H9 (cell line): Measurements from ENCODE around the gene MIPOL1. TPM values are rescaled to one million over a fixed set of nuclear protein-coding genes. Genes with fewer than 3 reads are reported as not detected.

Experiments
- DNase-seq: peaks from one replicate; pipeline ENCODE4 v3.0.0-alpha.2; 2017
- H2AFZ ChIP-seq: one replicate; pipeline ENCODE4 v1.6.1; 2013; ENCODE audit warnings: mild to moderate bottlenecking, low read length, control low read depth, moderate library complexity
- H2AK5ac ChIP-seq: 2 replicates; pipeline ENCODE4 v1.6.1; 2013; ENCODE audit warnings: low read length, control low read depth, mixed read lengths; ENCODE audit not compliant: insufficient read length
- H2BK120ac ChIP-seq: one replicate; pipeline ENCODE4 v1.6.1; 2013; ENCODE audit warnings: low read depth, mild to moderate bottlenecking, low read length, control low read depth, inconsistent platforms; ENCODE audit not compliant: poor library complexity, severe bottlenecking
- H2BK12ac ChIP-seq: 2 replicates; pipeline ENCODE4 v1.6.1; 2013; ENCODE audit warnings: low read length, control low read depth, mixed read lengths, low read depth; ENCODE audit not compliant: insufficient read length
- H2BK15ac ChIP-seq: 2 replicates; pipeline ENCODE4 v1.6.1; 2013; ENCODE audit warnings: low read depth, low read length, control low read depth
- H2BK20ac ChIP-seq: one replicate; pipeline ENCODE4 v1.6.1; 2013; ENCODE audit warnings: low read depth, mild to moderate bottlenecking, low read length, control low read depth, inconsistent platforms; ENCODE audit not compliant: poor library complexity, severe bottlenecking
- H2BK5ac ChIP-seq: 2 replicates; pipeline ENCODE4 v1.6.1; 2013; ENCODE audit warnings: low read length, control low read depth, mixed read lengths; ENCODE audit not compliant: insufficient read length
- H3K14ac ChIP-seq: 2 replicates; pipeline ENCODE4 v1.6.1; 2013; ENCODE audit warnings: low read length, control low read depth; ENCODE audit not compliant: insufficient read depth
- H3K18ac ChIP-seq: 2 replicates; pipeline ENCODE4 v1.6.1; 2013; ENCODE audit warnings: low read depth, mild to moderate bottlenecking, mixed read lengths, low read length, control low read depth; ENCODE audit not compliant: insufficient read length
- H3K23ac ChIP-seq: 2 replicates; pipeline ENCODE4 v1.6.1; 2013; ENCODE audit warnings: low read length, control low read depth, mixed read lengths, low read depth; ENCODE audit not compliant: insufficient read length
- H3K23me2 ChIP-seq: 2 replicates; pipeline ENCODE4 v1.6.1; 2013; ENCODE audit warnings: low read depth, mild to moderate bottlenecking, mixed read lengths, low read length, control low read depth; ENCODE audit not compliant: insufficient read length, poor library complexity, severe bottlenecking
- H3K27ac ChIP-seq: 2 replicates; pipeline ENCODE4 v1.5.1; 2013; ENCODE audit warnings: low read length, control low read depth, mixed read lengths, low read depth; ENCODE audit not compliant: insufficient read length
- H3K27me3 ChIP-seq: 2 replicates; pipeline ENCODE4 v1.6.1; 2013; ENCODE audit warnings: low read length, control low read depth, inconsistent platforms; ENCODE audit not compliant: insufficient read depth
- H3K4ac ChIP-seq: 2 replicates; pipeline ENCODE4 v1.6.1; 2013; ENCODE audit warnings: low read depth, mild to moderate bottlenecking, control low read depth, inconsistent platforms, low read length, moderate library complexity
- H3K4me1 ChIP-seq: 2 replicates; pipeline ENCODE4 v1.6.1; 2013; ENCODE audit warnings: low read length, control low read depth, inconsistent platforms; ENCODE audit not compliant: insufficient read depth
- H3K4me2 ChIP-seq: 2 replicates; pipeline ENCODE4 v1.6.1; 2013; ENCODE audit warnings: low read length, control low read depth, mixed read lengths; ENCODE audit not compliant: insufficient read length, insufficient read depth
- H3K56ac ChIP-seq: 2 replicates; pipeline ENCODE4 v1.6.1; 2013; ENCODE audit warnings: low read depth, mild to moderate bottlenecking, mixed read lengths, low read length, control low read depth; ENCODE audit not compliant: insufficient read length
- H3K79me1 ChIP-seq: 2 replicates; pipeline ENCODE4 v1.6.1; 2013; ENCODE audit warnings: low read depth, mild to moderate bottlenecking, moderate library complexity, low read length, control low read depth, inconsistent platforms; ENCODE audit not compliant: insufficient read depth, poor library complexity, severe bottlenecking
- H3K79me2 ChIP-seq: 2 replicates; pipeline ENCODE4 v1.6.1; 2013; ENCODE audit warnings: low read length, control low read depth, inconsistent platforms; ENCODE audit not compliant: insufficient read depth
- H3K9ac ChIP-seq: 2 replicates; pipeline ENCODE4 v1.6.1; 2013; ENCODE audit warnings: low read length, control low read depth, mixed read lengths; ENCODE audit not compliant: insufficient read length; ENCODE audit errors: extremely low read depth
- H3K9me3 ChIP-seq: one replicate; pipeline ENCODE4 v1.6.1; 2013; ENCODE audit warnings: low read depth, low read length, inconsistent platforms; ENCODE audit not compliant: control insufficient read depth
- H3T11ph ChIP-seq: one replicate; pipeline ENCODE4 v1.6.1; 2013; ENCODE audit warnings: mild to moderate bottlenecking, low read length, control low read depth, inconsistent platforms
- H4K20me1 ChIP-seq: one replicate; pipeline ENCODE4 v1.6.1; 2013; ENCODE audit not compliant: control insufficient read depth, insufficient read length, insufficient read depth
- H4K5ac ChIP-seq: 2 replicates; pipeline ENCODE4 v1.6.1; 2013; ENCODE audit warnings: low read depth, mild to moderate bottlenecking, mixed read lengths, low read length, control low read depth; ENCODE audit not compliant: insufficient read length
- H4K8ac ChIP-seq: replicated peaks from 2 replicates; pipeline ENCODE4 v1.6.1; 2013; ENCODE audit warnings: low read length, control low read depth, mixed read lengths, low read depth; ENCODE audit not compliant: insufficient read length
- H4K91ac ChIP-seq: 2 replicates; pipeline ENCODE4 v1.6.1; 2013; ENCODE audit warnings: low read depth, mild to moderate bottlenecking, moderate library complexity, mixed read lengths, low read length, control low read depth; ENCODE audit not compliant: insufficient read length
- H3K27ac Mint-ChIP-seq, 3 experiments: 2 replicates in 2 of 3; 3 replicates in 1 of 3; pipeline ENCODE4 v1.8.0; 2020 to 2021; ENCODE audit warnings: mixed read lengths in 3 of 3, mild to moderate bottlenecking in 1 of 3, moderate library complexity in 1 of 3
- H3K27me3 Mint-ChIP-seq: 2 replicates; pipeline ENCODE4 v1.8.0; 2021; ENCODE audit warnings: low read depth, mild to moderate bottlenecking, moderate library complexity, mixed read lengths
- H3K36me3 Mint-ChIP-seq, 3 experiments: 2 replicates in 2 of 3; 3 replicates in 1 of 3; pipeline ENCODE4 v1.8.0; 2020 to 2021; ENCODE audit warnings: low read depth in 3 of 3, mixed read lengths in 3 of 3; ENCODE audit not compliant: insufficient read depth in 1 of 3
- H3K4me1 Mint-ChIP-seq, 2 experiments: 2 replicates each; pipeline ENCODE4 v1.8.0; 2020; ENCODE audit warnings: mixed read lengths in 2 of 2
- H3K4me3 Mint-ChIP-seq, 2 experiments: 2 replicates in 1 of 2; 3 replicates in 1 of 2; pipeline ENCODE4 v1.8.0; 2020 to 2021; ENCODE audit warnings: mild to moderate bottlenecking in 2 of 2, mixed read lengths in 2 of 2, moderate library complexity in 1 of 2
- H3K9me3 Mint-ChIP-seq, 2 experiments: 2 replicates in 1 of 2; 3 replicates in 1 of 2; pipeline ENCODE4 v1.8.0; 2020; ENCODE audit warnings: mild to moderate bottlenecking in 2 of 2, mixed read lengths in 2 of 2, moderate library complexity in 1 of 2
- WGBS: extraction: QIAGEN DNeasy Blood & Tissue Kit; methylation state at CpG from one replicate; pipeline ENCODE4 v1.1.7; 2013; ENCODE audit warnings: missing lambda C conversion rate, low lambda C conversion rate, mixed read lengths; ENCODE audit not compliant: insufficient read length; ENCODE audit errors: extremely low coverage; 5-methylcytosine and 5-hydroxymethylcytosine counted together
- total RNA-seq: library from RNA; stranded (reverse); gene quantifications from 2 replicates; pipeline ENCODE4 v1.2.1, GENCODE V29; 2021
- TF ChIP-seq, protein P1 (sequence below): fragments of 200-600 bp; sonication (generic); conservative IDR thresholded peaks from 3 replicates; pipeline ENCODE4 v1.8.0; 2021; ENCODE audit warnings: antibody characterized with exemption, mild to moderate bottlenecking

The MIPOL1 gene
- total RNA-seq, 1 experiment from 2014 or later = 15.6 TPM

- Histone ChIP-seq H4K20me1 (no peaks in the 10 kb centered on the region), H3K14ac (no peak overlapping the region), H4K8ac (no peak overlapping the region), H4K5ac (no peak overlapping the region), H2BK5ac (no peak overlapping the region), H3K4me1 (no peaks in the 10 kb centered on the region), H2BK20ac (no peak overlapping the region), H3K9ac (no peak overlapping the region), H3K18ac (no peak overlapping the region), H3K27me3 (no peaks in the 10 kb centered on the region), H2BK120ac (no peak overlapping the region), H3K4ac (no peak overlapping the region), H3K27ac (no peak overlapping the region), H3K79me2 (no peaks in the 10 kb centered on the region), H3K56ac (no peak overlapping the region), H2AFZ (no peak overlapping the region), H3K79me1 (no peaks in the 10 kb centered on the region), H3K23me2 (no peaks in the 10 kb centered on the region), H3T11ph (no peak overlapping the region), H2BK12ac (no peak overlapping the region), H3K4me2 (no peak overlapping the region), H2BK15ac (no peak overlapping the region), H3K23ac (no peak overlapping the region), H4K91ac (no peak overlapping the region), H3K9me3 (no peaks in the 10 kb centered on the region), H2AK5ac (no peak overlapping the region)
- TF ChIP-seq, protein P1, sequence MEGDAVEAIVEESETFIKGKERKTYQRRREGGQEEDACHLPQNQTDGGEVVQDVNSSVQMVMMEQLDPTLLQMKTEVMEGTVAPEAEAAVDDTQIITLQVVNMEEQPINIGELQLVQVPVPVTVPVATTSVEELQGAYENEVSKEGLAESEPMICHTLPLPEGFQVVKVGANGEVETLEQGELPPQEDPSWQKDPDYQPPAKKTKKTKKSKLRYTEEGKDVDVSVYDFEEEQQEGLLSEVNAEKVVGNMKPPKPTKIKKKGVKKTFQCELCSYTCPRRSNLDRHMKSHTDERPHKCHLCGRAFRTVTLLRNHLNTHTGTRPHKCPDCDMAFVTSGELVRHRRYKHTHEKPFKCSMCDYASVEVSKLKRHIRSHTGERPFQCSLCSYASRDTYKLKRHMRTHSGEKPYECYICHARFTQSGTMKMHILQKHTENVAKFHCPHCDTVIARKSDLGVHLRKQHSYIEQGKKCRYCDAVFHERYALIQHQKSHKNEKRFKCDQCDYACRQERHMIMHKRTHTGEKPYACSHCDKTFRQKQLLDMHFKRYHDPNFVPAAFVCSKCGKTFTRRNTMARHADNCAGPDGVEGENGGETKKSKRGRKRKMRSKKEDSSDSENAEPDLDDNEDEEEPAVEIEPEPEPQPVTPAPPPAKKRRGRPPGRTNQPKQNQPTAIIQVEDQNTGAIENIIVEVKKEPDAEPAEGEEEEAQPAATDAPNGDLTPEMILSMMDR = no peak
- Mint-ChIP-seq H3K27ac (no peak overlapping the region), H3K9me3 (no peaks in the 10 kb centered on the region), H3K36me3 (no peaks in the 10 kb centered on the region), H3K4me3 (no peak overlapping the region), H3K4me1 (no peaks in the 10 kb centered on the region), H3K27me3 (no peaks in the 10 kb centered on the region)
- no peak for DNase-seq
- no CpG with 5 or more reads among the region's 3 CpGs for WGBS
These were observed 213.5 kb downstream of the MIPOL1 start for GRCh38 chr14:37411079-37411735.
